HG03196 (cell line): ENCODE results near the gene PPP4R1.

Source experiments
- ATAC-seq: cut with Tn5 transposase; IDR thresholded peaks from one replicate; pipeline ENCODE4 v1.9.1; 2021; ENCODE audit not compliant: unreplicated experiment

PPP4R1 gene

GRCh38 chr18:9594823-9595596 lies 19.3 kb downstream of the PPP4R1 start:
- no peak for ATAC-seq

- no peak for ATAC-seq
Observed at GRCh38 chr18:9587924-9588323, 26.4 kb downstream of the PPP4R1 start.

GRCh38 chr18:9586814-9587213 lies 27.5 kb downstream of the PPP4R1 start:
- ATAC-seq, result no peak

GRCh38 chr18:9581667-9582066 lies 32.7 kb downstream of the PPP4R1 start:
- no peak for ATAC-seq

GRCh38 chr18:9578306-9578705 lies 36.1 kb downstream of the PPP4R1 start:
- no peak for ATAC-seq

GRCh38 chr18:9577361-9577760 lies 37.0 kb downstream of the PPP4R1 start:
- no peak for ATAC-seq

- ATAC-seq, result no peak
Observed at GRCh38 chr18:9575558-9575957, 38.8 kb downstream of the PPP4R1 start.

GRCh38 chr18:9574473-9575115 lies 39.8 kb downstream of the PPP4R1 start:
- ATAC-seq, result no peak

GRCh38 chr18:9571546-9571945 lies 42.8 kb downstream of the PPP4R1 start:
- ATAC-seq, result no peak

- no peak for ATAC-seq
Observed at GRCh38 chr18:9570255-9570654, 44.1 kb downstream of the PPP4R1 start.

- no peak for ATAC-seq
Observed at GRCh38 chr18:9569178-9569577, 45.2 kb downstream of the PPP4R1 start.

GRCh38 chr18:9568186-9568585 lies 46.2 kb downstream of the PPP4R1 start:
- no peak for ATAC-seq

GRCh38 chr18:9565407-9565806 lies 49.0 kb downstream of the PPP4R1 start:
- no peak for ATAC-seq

- ATAC-seq, result no peak
Observed at GRCh38 chr18:9563331-9563730, 51.0 kb downstream of the PPP4R1 start.

GRCh38 chr18:9562584-9562983 lies 51.8 kb downstream of the PPP4R1 start:
- no peak for ATAC-seq

GRCh38 chr18:9561759-9562158 lies 52.6 kb downstream of the PPP4R1 start:
- ATAC-seq, result no peak

- no peak for ATAC-seq
Observed at GRCh38 chr18:9559253-9559652, 55.1 kb downstream of the PPP4R1 start.

- no peak for ATAC-seq
Observed at GRCh38 chr18:9558387-9559064, 55.8 kb downstream of the PPP4R1 start.

- no peak for ATAC-seq
Observed at GRCh38 chr18:9557250-9557943, 57.0 kb downstream of the PPP4R1 start.

GRCh38 chr18:9552616-9553015 lies 61.7 kb downstream of the PPP4R1 start:
- no peak for ATAC-seq

- ATAC-seq, result no peak
Observed at GRCh38 chr18:9552191-9552590, 62.2 kb downstream of the PPP4R1 start.
